Right hindlimb (tissue), 1 donor: ENCODE results near the gene GPR135.
"Not testable (repeated sequence)": the region's sequence is repeated elsewhere in the genome, so short reads cannot be mapped to it uniquely, and the experiment has no call there.

Source experiments
- DNase-seq: peaks from one replicate; pipeline ENCODE4 v3.0.0-alpha.2; 2018

The GPR135 gene

DNA sequence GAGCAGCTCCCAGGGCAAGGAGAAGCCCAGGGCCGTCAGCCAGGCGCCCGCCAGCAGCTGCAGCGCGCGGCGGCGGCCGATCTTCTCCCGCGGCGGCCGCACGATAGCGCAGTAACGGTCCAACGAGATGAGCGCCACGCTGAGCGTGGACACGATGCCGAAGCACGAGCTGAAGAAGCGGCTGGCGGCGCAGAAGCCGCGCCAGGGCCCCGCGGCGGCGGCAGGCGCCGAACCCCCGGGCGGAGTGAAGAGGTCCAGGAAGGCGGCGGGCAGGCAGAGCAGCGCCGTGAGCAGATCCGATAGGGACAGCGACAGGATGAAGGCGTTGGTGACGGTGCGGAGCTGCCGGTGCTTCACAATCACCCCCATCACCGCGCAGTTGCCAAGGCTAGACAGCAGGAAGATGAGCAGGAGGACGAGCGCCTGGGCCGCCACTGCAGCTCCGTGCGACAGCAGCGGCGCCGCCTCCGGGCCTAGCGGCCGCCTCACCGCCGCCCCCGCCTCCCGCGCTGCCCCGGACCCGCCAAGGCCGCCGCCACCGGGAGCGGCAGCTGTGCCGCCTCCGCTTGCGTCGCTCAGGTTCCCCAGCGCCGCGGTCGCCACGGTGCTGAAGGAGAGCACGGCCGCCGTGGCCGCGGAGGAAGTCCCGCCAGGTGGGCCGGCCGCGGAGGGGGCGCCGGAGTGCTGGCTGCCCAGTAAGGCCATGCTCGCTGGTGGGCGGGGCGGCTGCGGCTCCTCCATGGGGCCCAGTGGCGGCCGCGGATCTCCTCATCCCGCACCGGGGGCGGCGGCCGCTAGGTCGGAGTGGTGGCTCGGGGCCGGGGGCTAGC, 479 bp downstream of the GPR135 start:
- peak; percentile 87 for DNase-seq

DNA sequence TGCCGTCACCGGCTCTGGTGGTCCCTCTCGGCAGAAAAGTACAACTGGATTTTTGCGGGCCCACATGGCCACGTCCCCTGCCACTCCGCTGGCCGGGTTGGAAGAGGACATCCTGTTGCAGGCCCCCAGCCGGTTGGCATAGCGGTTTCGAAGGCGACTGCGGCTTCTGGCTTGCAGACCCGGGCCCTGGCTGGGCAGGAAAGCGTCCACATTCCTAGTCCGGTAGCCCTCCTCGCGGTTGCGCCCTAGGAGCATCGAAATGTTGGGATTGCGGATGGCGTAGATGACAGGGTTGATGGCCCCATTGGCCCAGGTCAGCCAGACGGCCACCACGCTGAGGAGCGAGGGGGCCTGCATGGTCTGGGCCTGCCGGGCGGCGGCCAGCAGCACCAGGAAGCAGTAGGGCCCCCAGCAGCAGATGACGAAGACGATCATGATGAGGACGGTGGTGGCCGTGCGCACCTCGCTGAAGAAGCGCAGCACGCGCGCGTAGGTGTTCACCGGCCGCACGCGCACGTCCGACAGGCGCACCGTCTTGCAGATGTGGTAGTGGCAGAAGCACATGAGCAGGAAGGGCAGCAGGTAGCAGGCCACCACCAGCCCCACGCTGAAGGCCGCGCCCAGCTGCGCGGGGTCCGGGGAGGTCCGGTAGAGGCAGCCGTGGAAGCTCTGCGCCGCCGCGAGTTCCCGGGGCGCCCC, 1.2 kb downstream of the GPR135 start:
- no peak for DNase-seq

DNA sequence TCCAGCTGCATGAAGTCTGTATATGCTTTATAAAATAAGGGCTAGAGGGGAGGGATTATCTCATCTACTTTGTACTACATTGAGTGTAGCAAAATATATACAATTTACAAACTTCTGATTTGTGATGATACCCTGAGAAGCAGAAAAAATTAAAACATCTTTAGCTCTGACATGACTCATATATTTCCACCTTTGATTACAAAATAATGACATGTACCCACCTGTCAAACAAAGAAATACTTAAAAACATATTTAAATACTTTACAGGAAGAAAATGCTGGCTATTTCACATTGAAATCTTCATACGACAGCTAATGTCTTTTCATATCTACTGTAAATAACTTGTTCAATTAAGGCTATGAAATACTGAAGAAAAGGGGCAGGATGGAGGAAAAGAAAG, 3.3 kb downstream of the GPR135 start:
- DNase-seq = no peak

DNA sequence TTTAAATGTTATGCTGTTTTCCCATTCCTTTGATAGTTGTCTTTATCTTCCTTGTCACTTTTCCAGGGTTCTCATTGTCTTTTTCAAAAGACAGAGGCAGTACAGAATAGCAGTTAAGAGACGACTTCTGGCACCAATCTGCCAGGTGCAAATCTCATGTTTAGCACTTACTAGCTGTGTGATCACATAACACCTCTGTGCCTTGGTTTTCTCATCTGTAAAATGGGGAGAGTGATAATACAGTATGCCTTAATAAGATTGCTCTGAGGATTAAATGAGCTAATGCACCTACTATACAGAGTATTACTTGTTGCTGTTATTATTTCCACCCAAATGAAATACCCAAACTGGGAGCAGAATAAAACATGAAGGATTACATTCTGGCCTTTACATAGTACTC, 4.8 kb downstream of the GPR135 start:
- DNase-seq = no peak

DNA sequence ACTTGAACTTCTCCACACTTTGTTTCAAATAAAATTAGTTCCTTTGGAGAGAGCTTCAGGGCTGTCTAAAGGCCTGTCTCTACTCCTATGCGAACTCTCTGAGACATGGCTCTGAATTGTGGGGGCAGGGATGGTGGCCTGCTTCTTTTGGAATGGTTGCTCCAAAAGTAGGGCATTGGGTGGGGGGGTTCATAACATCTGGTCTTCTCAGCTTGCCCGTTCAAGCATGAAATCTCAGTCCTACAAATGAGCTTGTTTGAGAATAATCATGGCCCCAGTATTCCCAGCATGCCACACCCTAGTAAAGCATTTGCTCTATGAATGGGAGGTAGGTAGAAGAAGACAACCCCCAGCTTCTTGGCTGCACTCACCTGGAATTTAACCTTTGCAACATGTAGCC, 6.7 kb downstream of the GPR135 start:
- no peak for DNase-seq

DNA sequence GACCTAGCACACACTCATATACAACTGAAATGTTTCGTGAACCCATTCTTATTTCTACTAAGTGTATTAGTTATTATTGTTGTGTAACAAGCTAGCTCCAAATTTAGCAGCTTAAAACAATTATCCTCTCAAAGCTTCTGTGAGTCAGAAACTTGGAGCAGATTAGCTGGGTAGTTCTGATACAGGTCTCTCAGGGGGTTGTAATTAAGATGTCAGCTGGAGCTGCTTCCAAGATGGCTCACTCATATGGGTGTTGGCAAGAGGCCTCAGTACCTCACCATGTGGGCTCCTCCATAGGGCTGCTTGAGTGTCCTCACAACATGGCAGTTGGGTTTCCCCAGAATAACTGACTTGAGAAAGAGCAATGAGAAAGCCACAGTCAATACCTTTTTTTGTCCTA, 9.8 kb downstream of the GPR135 start:
- no peak for DNase-seq

DNA sequence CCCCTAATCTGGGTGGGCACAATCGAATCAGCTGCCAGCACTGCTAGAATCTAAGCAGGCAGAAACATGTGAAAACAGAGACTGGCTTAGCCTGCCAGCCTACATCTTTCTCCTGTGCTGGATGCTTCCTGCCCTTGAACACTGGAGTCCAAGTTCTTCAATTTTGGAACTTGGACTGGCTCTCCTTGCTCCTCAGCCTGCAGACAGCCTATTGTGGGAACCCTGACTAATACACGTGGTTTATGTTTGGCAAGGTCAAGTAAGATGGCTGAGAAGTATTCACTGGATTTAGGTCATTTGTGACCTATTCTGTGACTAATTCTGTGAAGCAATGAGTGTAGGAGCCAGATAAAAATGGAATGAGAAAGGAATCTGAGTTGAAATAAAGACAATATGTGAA, 11.0 kb downstream of the GPR135 start:
- DNase-seq = no peak

DNA sequence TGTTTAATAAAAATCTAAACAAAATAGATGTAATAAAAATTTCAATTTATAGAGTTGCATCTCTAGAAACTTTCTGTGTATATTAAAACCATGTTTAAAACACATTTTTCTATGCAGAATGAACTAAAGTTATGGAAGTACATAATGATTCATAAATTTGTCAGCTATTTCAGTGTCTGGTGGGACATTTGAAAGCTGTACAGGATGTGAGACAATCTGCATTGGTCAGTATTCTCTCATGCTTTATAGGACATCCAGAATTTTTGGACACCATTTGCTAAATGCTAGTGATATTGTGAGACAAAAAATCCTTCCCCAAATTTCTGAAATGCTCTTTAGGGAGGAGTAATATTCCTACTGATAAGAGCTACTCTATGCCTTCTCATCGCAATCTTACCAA, 13.3 kb downstream of the GPR135 start:
- no peak for DNase-seq

DNA sequence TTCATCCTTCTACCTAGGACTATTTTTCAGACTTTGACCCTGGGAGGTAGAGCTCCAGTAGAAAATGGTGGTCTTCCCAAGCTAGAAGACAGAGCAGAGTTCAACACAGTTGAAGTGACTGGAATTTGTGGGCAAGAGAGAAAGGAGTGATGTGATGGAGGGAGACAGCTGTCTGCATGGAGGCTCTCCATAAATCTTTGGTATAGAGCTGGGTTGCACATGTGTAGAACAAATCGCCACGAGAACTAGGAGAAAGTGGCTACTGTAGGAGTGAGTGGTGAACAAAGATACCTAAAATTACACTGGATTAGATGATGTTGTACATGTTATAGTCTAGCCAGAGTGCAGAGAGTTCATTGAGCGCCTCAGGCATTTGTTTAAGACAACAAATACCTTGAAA, 14.5 kb downstream of the GPR135 start:
- DNase-seq = no peak

DNA sequence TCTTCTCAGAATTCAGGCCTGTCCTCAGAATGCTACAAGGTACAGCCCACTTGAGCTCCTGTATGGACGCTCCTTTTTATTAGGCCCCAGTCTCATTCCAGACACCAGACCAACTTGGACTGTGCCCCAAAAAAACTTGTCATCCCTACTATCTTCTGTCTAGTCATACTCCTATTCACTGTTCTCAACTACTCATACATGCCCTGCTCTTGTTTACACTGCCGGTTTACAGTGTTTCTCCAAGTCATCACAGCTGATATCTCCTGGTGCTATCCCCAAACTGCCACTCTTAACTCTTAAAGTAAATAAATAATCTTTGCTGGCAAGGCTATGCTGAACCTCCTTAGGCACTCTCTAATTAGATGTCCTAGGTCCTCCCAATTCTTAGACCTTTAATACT, 16.5 kb downstream of the GPR135 start:
- not testable (repeated sequence) for DNase-seq

DNA sequence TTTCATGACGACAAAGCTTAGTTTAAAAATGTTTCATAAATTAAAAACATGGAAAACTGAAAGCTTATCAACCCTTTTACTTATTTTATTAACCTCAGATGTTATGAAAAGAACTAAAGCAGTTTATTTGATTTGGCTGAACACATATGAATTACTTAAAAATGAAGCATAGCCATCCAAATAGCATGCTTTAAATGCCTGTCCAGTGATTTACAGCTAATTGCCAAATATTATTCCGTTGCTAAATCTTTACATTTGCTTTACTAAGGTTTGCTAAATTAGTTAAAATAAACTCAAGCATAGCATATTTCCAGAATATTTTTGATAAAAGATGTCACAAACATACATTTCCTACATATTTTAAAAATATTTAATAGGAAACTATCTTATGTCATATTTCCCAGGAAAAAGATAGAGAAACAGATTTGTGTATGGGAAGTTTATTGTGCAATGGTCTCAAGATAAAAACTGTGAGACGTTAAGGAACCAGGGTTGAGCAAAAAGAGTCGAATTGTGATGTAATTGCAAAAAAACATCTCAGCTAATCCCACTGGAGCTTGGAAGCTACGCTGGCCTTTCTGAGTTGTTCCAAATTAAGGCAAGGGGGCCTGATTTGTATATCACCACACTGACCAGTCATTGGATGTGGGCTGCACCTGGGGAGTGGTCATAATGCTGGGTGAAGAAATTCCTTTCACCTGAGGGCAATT, 25.8 kb downstream of the GPR135 start:
- no peak for DNase-seq

DNA sequence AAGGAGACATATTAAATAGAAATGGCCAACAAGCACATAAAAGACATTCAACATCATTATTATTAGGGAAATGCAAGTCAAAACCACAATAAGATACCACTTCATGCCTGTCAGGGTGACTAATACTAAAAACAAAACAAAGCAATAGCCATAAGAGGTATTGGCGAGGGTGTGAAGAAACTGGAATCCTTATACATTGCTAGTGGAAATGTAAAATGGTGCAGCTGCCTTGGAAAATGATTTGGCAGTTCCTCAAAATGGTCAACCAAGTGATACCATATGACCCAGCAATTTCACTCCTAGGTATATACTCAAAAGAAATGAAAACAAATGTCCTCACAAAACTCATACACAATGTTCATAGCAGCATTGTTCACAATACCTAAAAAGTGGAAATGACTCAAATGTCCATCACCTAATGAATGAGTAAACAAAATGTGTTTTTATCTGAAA, 27.0 kb downstream of the GPR135 start:
- no peak for DNase-seq

DNA sequence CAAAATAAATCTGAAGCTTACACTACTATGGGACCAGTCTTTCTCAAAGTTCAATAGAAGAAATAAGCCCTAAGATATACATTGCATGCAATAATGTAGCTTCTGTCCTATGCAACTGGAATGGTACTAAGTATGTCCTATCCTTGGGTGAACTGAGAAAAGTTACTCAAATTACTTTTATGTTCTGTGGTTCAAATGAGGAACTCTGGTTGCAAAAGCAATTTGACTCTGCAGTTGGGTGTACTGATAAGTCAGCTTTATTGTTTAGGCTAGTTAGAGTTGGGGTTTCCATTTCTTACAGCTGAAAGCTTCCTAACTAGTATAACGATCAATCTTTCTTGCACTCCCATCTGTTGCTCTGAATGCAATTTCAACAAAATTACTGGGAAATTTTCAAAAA, 29.2 kb downstream of the GPR135 start:
- DNase-seq = no peak

DNA sequence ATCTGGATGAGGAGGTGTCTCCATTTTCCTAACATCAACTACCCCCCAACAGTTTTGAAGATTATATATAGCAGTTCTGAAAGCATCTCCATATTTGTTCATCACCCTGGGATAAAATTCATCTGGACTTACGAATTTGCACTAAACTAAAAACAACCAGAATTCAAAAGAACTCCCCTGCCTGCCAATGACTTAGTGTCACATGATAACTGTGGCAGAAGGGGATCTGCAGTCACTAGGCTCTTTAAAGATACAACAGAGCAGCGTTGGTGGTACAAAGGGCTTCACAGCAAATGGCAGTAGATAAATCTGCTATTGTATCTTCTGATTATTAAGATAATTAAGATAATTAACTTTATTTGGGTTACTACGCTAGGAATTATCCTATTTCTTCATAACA, 30.1 kb downstream of the GPR135 start:
- DNase-seq = no peak

DNA sequence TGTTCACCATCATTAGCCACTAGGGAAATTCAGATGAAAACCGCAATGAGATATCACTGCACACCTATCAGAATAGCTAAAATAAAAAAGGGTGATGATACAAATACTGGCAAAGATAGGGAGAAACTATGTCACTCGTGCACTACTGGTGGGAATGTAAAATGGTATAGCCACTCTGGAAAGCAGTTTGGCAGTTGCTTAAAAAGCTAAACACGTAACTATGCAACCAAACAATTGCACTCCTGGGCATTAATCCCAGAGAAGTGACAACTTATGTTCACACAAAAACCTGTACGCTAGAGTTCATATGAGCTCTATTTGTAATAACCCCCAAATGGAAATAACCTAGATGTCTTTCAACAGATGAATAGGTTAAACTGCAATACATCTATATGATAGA, 35.4 kb downstream of the GPR135 start:
- DNase-seq = no peak

DNA sequence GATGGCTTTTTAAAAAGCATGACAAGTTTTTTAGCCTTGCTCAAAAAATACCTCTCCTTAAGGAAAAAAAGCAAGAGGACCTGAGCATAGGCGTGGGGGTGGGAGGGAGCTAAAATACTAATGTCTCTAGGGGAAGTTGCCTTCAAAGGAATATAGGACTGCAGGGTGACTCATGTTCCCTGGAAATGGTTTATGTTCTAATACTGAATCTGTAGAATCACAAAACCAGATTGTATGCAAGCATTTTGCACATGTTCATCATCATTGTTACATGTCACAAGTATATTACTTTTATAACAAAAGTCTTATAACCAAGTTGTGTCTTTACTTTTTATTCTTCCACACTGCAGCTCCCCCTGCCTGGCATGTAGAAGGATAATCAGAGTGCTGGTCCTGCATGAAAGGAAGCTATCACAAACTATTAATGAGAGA, 36.6 kb downstream of the GPR135 start:
- no peak for DNase-seq

DNA sequence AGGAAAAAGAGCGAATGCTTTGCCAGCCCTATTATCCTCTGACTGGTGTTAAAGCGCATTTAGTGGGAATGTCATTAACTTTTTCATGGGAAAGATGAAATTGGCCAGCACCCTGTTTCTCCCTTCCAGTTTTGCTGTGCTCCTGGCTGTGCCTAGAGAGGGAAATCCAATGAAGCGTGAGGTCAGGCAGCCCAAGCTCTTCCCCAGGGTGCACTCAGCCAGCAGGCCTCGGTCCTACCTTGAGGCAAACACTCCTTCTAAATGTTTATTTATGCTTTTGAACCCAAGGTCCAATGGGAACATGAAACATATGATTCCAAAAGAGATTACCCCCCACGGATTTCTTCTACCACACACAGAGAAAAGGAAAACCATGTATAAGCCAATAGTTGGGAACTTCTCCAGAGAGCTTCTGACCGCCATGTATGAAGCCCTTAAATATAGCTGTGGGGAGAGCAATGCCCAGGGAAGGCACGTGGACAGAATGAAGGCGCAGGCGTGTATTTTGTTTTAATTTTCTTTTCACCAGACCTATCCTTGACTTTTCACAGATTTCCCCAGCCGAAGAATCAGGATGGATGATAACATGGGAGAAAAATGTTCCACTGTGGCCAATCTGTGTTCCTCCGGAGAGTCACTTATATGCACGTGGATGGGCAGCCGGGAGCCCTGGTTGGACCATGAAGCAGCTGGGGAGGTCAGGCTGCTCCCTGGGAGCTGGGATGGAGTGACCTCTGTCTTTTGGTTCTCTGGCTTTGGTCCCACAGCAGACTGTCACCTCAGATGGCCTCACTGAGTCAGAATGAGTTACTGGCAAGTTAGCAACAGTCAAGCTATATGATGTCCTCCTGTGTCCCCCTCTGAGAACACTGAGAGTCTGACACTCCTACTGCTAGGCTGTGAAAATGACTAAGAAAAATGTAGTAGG, 37.3 kb downstream of the GPR135 start:
- peak; percentile 44 for DNase-seq

DNA sequence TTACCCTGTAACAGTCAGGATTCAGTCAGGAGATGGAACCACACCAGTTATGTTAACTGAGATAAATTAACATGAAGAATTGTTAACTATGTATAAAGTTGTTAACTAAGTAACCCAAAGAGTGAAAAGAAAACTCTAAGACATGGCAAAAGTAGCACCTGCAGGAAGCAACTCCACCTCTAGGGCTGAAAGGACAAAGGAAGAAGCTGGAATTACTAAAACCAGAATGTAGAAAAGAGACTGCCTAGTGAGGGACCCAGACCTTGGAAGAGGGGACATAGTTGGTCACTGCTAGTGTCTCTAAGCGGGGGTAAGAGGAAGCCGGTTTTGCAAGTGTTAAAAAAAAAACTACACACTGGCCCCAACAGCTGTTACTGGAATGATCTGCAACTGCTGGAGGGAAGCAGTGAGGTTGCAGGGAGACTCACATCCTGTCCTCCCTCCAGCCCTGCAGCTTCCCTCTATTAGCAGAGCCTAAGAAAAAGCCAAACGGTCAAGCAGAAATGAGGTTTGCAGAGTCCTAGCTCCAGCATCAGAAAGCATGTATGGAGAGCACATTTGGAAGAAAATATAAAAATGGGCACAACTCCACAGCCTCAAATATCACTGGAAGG, 39.8 kb downstream of the GPR135 start:
- peak; percentile 69 for DNase-seq

DNA sequence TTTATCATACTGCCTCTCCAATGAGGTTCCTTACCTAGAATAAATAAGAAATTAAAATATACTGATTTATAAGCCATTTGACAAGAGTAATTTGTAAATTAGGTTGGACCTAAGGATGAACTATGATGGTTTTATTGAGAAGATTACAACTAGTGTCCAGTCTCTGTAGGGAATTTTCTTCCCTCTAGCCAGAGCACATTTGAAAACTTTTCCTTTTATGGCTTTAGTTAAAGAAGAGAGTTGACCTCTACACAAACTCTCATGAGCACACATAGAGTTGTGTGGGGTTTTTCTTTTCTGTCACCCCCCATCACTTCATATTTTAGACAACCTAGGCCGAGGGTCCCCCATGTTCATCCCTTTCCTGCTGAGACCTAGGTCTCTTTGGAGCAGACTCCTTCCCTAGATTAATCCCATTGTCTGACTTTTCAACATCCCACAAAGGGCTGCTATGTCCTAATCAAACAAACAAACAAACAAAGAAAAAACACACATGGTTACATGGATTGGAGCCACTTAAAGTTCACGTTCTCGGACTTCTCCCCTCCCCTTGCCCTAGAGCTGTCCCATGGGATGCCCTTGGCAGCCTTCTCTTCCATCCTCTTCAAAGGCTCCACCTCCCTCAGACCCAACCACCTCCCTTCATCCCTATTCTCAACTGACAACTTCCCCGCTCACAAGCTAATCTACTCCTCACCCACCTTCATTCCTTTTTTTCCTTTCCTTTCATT, 40.7 kb downstream of the GPR135 start:
- DNase-seq = peak; percentile 54

DNA sequence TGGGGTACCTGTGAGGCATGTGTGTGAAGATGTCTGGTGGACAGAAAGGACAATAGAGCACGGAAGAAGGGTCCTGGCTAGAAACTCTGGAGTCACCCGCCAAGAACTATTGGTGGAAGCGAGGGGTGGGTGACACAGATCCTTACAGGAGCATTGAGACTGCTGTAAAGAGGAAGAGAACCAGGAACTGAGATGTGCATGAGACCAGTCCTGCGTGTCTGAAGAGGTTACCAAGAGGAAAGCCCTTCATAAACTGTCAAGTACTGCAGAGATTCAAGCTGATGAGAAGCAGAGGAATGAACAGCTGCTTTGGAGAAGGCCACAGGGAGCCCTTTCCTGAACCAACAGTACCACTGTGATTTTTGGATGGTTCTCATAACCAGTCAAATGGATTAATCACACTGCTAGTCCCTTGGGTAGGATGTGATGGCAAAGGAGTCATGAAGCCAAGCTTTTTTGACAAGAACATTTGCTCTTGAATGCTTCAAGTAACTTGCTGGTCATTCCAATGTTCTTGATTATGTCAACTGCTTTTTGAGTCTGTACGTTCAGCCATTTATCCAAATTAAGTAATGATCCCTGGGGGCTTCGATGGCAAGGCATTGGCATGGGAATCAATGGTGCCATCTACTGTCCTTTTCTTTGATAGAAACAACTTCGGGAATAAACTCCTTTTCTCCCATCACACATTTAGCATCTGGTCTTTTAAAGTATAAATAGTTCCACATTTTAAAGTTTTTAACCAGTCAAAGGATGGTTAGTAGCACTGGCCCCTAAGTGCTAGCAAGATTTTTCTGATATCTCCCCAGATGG, 42.9 kb downstream of the GPR135 start:
- DNase-seq = no peak

DNA sequence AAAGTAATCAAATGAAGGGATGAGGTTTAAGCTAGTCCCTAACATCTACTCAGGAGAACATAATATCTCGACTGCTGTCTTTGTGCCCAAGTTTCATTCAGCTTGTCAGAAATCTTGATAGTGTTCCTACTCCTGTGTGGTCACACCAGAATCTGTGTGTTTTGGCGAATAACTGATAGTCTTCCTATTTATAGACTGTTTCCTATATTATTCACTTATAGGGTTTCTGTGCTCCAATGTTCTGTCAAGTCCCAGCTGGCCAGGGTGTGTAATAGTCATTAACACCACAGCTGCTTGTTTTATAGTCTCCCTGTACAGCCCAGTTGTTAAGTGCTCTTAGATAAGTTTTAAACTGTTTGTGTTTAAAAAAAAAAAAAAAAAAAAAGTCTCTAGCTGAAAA, 45.9 kb downstream of the GPR135 start:
- DNase-seq = peak; percentile 54
